ENCODE data around the gene SCYL3. TPM values are rescaled to one million over a fixed set of nuclear protein-coding genes. Genes with fewer than 3 reads are reported as not detected.

The SCYL3 gene
- total RNA-seq, 1 experiment from 2014 or later = 5.9 TPM

DNA sequence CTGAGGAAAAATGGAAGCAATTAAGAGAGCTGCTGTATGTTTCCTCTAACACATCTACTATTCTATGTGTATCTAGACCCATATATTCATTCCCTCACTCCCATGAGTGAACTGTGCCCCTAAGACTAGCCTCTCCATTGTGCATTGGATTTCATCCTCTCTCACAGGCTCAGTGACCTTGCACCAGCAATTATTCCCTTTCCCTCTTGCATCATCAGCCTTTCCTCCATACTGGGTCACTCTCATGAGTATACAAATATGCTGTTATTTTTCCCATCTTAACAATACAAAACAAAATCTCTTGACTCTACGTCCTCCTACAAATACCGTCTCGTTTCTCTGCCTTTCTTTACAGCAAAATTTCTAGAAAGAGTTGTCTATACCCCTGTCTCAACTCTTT is 69.5 kb downstream of the SCYL3 start:
- no peaks in the 10 kb centered on the region for H3K27me3 ChIP-seq (replicated peaks; ENCODE audit: control insufficient read depth, insufficient read depth, low read length)
- intact Hi-C loops (cut with micrococcal nuclease; ENCODE audit: unreplicated experiment) = no loop called here

DNA sequence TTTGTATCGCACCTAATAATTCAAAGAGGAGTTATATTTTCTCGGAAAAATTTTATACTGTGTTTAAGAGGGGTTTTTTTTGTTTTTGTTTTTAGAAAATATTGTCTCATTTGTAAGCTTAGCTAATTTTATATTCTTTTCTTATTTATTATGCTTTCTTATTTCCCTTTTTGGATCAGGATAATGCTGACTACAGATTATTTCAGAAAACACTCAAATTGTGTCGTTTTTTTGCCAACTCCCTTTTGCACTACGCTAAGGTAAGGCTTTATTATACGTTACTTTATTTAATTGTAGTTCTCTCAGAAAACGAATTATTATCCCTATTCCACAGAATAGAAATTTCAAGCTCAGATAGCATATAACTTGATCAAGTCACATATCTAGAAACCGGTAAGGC is 72.2 kb downstream of the SCYL3 start:
- no peaks in the 10 kb centered on the region; the same call in 1 of the 2 replicates for H3K36me3 ChIP-seq (ENCODE audit: control insufficient read depth, insufficient read depth, low read length)
- POLR2A ChIA-PET = no interaction called here
- BruUV-seq (replicated peaks) = no TSS peak
- no peaks in the 10 kb centered on the region for H3K9me3 ChIP-seq
- Mint-ChIP-seq H3K9me3 (ENCODE audit: unreplicated experiment) (no peaks in the 10 kb centered on the region), H3K4me3 (ENCODE audit: unreplicated experiment) (no peak overlapping the region), H3K27me3 (ENCODE audit: insufficient read depth, unreplicated experiment) (no peaks in the 10 kb centered on the region), H3K36me3 (ENCODE audit: insufficient read depth, unreplicated experiment) (peaks cover 13% of the 10 kb centered on the region), H3K27ac (ENCODE audit: unreplicated experiment) (no peak overlapping the region), H3K4me1 (ENCODE audit: low read depth, unreplicated experiment) (no peaks in the 10 kb centered on the region)
- H3K4me1 ChIP-seq = no peaks in the 10 kb centered on the region
- intact Hi-C loops (cut with micrococcal nuclease; ENCODE audit: unreplicated experiment) = no loop called here
- no peak overlapping the region for H3K4me3 ChIP-seq (ENCODE audit: low read depth, low read length)
- no peak for DNase-seq
- TF ChIP-seq, protein P1, sequence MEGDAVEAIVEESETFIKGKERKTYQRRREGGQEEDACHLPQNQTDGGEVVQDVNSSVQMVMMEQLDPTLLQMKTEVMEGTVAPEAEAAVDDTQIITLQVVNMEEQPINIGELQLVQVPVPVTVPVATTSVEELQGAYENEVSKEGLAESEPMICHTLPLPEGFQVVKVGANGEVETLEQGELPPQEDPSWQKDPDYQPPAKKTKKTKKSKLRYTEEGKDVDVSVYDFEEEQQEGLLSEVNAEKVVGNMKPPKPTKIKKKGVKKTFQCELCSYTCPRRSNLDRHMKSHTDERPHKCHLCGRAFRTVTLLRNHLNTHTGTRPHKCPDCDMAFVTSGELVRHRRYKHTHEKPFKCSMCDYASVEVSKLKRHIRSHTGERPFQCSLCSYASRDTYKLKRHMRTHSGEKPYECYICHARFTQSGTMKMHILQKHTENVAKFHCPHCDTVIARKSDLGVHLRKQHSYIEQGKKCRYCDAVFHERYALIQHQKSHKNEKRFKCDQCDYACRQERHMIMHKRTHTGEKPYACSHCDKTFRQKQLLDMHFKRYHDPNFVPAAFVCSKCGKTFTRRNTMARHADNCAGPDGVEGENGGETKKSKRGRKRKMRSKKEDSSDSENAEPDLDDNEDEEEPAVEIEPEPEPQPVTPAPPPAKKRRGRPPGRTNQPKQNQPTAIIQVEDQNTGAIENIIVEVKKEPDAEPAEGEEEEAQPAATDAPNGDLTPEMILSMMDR (IDR thresholded peaks at IDR 0.05; ENCODE audit: insufficient read depth in 1 of 2, low read depth in 1 of 2, low read length in 1 of 2, severe bottlenecking in 1 of 2, unreplicated experiment in 1 of 2) = no peak
- CTCF ChIA-PET = no interaction called here
- no peaks in the 10 kb centered on the region for H3K27me3 ChIP-seq (replicated peaks; ENCODE audit: control insufficient read depth, insufficient read depth, low read length)

More for the DNA sequence above, 69.5 kb downstream of the SCYL3 start:
- no TSS peak for BruUV-seq (replicated peaks)
- CTCF ChIA-PET = no interaction called here
- Histone ChIP-seq H3K4me3 (ENCODE audit: low read depth, low read length) (no peak overlapping the region), H3K9me3 (no peaks in the 10 kb centered on the region), H3K36me3 (ENCODE audit: control insufficient read depth, insufficient read depth, low read length) (no peaks in the 10 kb centered on the region), H3K4me1 (no peaks in the 10 kb centered on the region)
- DNase-seq = no peak
- TF ChIP-seq, protein P1 (IDR thresholded peaks at IDR 0.05; ENCODE audit: insufficient read depth in 1 of 2, low read depth in 1 of 2, low read length in 1 of 2, severe bottlenecking in 1 of 2, unreplicated experiment in 1 of 2) = no peak
- no peaks in the 10 kb centered on the region for H3K4me1 Mint-ChIP-seq (ENCODE audit: low read depth, unreplicated experiment)
- H3K27me3 Mint-ChIP-seq (ENCODE audit: insufficient read depth, unreplicated experiment) = no peaks in the 10 kb centered on the region
- no peaks in the 10 kb centered on the region for H3K9me3 Mint-ChIP-seq (ENCODE audit: unreplicated experiment)
- H3K36me3 Mint-ChIP-seq (ENCODE audit: insufficient read depth, unreplicated experiment) = peaks cover 18% of the 10 kb centered on the region
- no peak overlapping the region for H3K27ac Mint-ChIP-seq (ENCODE audit: unreplicated experiment)
- no peak overlapping the region for H3K4me3 Mint-ChIP-seq (ENCODE audit: unreplicated experiment)
- POLR2A ChIA-PET = no interaction called here

DNA sequence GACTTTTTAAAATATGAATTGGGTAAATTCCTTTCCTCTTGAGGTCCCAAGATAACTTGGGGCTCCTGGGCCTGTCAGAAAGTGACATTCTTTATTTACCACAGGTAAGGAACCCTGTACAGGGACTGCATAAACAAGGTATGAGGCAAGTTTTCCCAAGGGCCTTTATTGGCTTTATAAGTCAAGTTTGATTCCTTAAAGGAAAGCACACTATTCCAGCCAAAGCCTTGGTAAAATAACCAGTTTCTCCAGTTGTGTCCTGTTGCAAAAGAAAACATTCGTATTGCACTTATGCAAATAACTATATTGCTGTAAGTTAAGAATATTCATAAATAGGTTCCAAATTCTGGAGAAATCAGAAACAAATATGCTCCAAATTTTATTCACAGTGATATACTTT is 77.1 kb downstream of the SCYL3 start:
- ChIA-PET CTCF (no interaction called here), POLR2A (no interaction called here)
- H3K9me3 ChIP-seq = no peaks in the 10 kb centered on the region
- no peaks in the 10 kb centered on the region for H3K4me1 Mint-ChIP-seq (ENCODE audit: low read depth, unreplicated experiment)
- no peak overlapping the region for H3K27ac Mint-ChIP-seq (ENCODE audit: unreplicated experiment)
- no peaks in the 10 kb centered on the region for H3K9me3 Mint-ChIP-seq (ENCODE audit: unreplicated experiment)
- H3K27me3 Mint-ChIP-seq (ENCODE audit: insufficient read depth, unreplicated experiment) = no peaks in the 10 kb centered on the region
- H3K27me3 ChIP-seq (replicated peaks; ENCODE audit: control insufficient read depth, insufficient read depth, low read length) = no peaks in the 10 kb centered on the region
- no peaks in the 10 kb centered on the region; the same call in none of the 2 replicates for H3K36me3 ChIP-seq (ENCODE audit: control insufficient read depth, insufficient read depth, low read length)
- no peak for DNase-seq
- no peak overlapping the region for H3K4me3 Mint-ChIP-seq (ENCODE audit: unreplicated experiment)
- BruUV-seq (replicated peaks) = no TSS peak
- intact Hi-C loops (cut with micrococcal nuclease; ENCODE audit: unreplicated experiment) = no loop called here
- TF ChIP-seq, protein P1 (IDR thresholded peaks at IDR 0.05; ENCODE audit: insufficient read depth in 1 of 2, low read depth in 1 of 2, low read length in 1 of 2, severe bottlenecking in 1 of 2, unreplicated experiment in 1 of 2) = no peak
- H3K36me3 Mint-ChIP-seq (ENCODE audit: insufficient read depth, unreplicated experiment) = peaks cover 4% of the 10 kb centered on the region
- H3K4me1 ChIP-seq = no peaks in the 10 kb centered on the region
- H3K4me3 ChIP-seq (ENCODE audit: low read depth, low read length) = no peak overlapping the region
